NCI-H345 treated with DMSO at 0.1 percent for 48 hours (cell line): ENCODE measurements around the gene DCP2.
"Not testable (repeated sequence)": the region's sequence is repeated elsewhere in the genome, so short reads cannot be mapped to it uniquely, and the experiment has no call there.

Source experiments
- DNase-seq: peaks from one replicate; lab custom pipeline; 2025; ENCODE audit not compliant: unreplicated experiment; lab: John Stamatoyannopoulos, UW

Gene DCP2

DNA sequence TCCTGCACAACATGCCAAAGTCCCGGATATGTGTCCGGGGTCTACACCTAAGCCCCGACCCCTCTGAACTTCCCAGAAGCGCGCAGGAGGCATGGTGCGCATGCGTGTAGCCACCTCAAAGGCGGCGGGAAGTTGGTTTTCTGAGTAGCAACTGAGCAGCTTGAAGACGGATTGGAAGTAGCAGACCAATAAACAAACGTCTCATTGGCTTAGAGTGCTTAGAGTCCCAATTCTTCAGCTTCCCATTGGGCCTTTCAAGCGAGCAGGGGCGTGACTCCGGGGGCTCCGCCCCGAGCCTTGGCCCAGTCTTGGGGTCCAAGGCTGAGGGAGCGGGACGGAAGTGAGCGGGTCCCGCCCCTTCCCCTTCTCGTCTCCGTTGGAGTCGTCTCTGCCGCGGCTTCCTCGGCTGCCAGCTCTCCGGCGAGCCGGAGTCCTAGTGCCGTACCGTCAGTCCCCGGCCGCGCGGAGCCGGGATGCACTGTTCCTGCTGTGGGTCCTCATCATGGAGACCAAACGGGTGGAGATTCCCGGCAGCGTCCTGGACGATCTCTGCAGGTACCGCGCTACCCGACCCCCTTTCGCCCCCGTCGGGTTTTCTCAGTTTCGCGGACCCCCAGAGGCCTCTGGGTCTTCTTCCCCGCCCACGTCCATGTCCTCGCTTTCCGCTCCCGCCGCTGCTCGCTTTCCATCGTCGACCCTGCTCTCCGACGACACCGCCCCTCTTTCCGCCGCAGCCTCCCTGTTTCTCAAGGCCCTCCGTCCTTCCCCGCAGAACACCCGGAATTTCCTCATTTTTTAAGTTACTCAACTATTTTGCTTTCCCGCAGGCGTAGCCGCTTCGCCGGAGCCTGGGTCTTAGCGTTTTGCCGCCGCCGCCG, at the start of gene DCP2:
Gene DCP2, plus strand, starts transcription at position 367 of the 878 bp plus-strand sequence. Its CDS starts 136 bp downstream, at position 503.
- DNase-seq, result peak; percentile 97

DNA sequence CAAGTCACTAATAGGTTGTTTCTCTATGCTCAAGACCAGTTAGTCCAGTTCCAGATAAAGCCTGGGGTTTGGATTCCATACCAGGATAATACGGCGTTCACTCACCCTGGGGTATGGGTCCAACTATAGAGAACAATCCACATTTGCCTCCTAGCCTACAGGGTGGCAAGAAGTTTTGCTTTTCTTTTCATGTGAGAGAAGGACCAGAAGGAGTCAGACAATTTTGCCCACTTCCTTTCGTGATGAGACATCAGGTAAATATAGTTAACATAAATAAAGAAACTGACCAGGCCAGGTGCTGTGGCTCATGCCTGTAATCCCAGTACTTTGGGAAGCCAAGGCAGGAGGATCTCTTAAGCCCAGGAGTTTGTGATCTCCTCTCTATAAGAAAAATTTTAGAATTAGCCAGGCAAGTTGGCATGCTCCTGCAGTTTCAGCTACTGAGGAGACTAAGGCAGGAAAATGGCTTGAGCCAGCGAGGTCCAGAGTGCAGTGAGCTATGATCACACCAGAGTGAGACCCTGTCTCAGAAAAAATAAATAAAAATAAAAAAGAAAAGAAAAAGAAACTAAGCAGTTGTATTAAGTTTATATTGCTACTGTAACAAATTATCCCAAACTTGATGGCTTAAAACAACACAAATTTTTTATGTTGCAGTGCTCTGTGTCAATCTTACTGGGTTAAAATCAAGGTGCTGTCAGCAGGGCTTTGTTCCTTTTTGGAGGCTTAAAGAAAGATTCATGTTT, 47.1 kb upstream of the DCP2 start:
- DNase-seq, result no peak

- DNase-seq, result no peak
These were observed 46.6 kb upstream of the DCP2 start for GRCh38 chr5:112930082-112930344.

- DNase-seq, result no peak
These were observed 45.1 kb upstream of the DCP2 start for GRCh38 chr5:112931473-112931872.

GRCh38 chr5:112933105-112933504, 43.5 kb upstream of the DCP2 start:
- DNase-seq, result no peak

- no peak for DNase-seq
These were observed 42.8 kb upstream of the DCP2 start for GRCh38 chr5:112933651-112934365.

DNA sequence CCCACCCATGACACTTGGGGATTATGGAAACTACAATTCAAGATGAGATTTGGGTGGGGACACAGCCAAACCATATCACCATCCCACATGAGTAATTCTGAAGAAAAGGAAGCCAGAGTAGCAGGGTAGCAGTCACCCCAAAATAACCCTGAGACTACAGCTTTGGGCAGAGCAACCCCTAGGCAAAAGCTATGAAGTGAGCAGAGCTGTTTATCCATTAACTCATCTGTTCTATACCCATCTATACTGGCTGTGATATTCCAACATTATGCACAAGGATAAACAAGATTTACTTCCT, 42.3 kb upstream of the DCP2 start:
- no peak for DNase-seq

- no peak for DNase-seq
These were observed 40.9 kb upstream of the DCP2 start for GRCh38 chr5:112935675-112936074.

- no peak for DNase-seq
These were observed 38.3 kb upstream of the DCP2 start for GRCh38 chr5:112938286-112938685.

- DNase-seq, result no peak
These were observed 35.9 kb upstream of the DCP2 start for GRCh38 chr5:112940670-112941069.

- DNase-seq, result no peak
These were observed 28.1 kb upstream of the DCP2 start for GRCh38 chr5:112948458-112948857.

GRCh38 chr5:112951124-112951702, 25.4 kb upstream of the DCP2 start:
- DNase-seq, result no peak

GRCh38 chr5:112956606-112957005, 20.0 kb upstream of the DCP2 start:
- no peak for DNase-seq

DNA sequence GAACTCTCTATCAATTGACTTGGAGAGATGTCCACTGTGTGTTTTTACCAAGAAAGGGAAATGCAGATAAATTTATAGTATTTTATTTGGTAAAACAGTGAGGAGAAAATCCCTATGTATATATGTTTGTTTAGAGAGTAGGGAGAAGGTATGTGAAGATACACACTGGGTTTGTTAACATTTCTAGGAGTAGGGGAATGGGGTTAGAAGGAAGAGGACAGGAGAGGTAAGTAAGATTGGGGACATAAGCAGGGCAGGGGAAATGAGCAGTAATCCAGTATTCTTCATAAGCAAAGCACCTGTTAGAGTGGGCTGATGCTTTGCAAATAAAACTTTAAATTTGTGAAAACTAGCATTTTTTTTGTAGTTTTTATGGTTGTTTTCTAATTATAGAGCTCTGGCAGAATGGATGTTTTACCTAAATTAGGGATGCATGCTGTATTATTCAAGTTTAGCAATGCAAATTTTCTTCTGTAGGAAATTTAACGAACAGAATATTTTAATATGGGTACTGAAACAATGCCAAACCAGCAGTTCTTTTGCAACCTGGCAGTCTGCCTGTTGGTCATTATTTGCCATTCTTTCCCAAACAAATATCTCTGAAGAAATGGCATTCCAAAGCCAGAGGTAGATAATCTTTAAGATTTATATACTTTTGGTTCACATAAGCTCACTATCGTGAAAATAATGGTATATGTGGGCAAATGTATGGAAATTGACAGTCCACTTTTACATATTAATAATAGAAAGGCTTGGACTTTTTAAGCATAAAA, 19.4 kb upstream of the DCP2 start:
- DNase-seq, result no peak

GRCh38 chr5:112958093-112959088, 18.2 kb upstream of the DCP2 start:
- DNase-seq, result no peak

GRCh38 chr5:112959872-112960271, 16.7 kb upstream of the DCP2 start:
- DNase-seq, result not testable (repeated sequence)

DNA sequence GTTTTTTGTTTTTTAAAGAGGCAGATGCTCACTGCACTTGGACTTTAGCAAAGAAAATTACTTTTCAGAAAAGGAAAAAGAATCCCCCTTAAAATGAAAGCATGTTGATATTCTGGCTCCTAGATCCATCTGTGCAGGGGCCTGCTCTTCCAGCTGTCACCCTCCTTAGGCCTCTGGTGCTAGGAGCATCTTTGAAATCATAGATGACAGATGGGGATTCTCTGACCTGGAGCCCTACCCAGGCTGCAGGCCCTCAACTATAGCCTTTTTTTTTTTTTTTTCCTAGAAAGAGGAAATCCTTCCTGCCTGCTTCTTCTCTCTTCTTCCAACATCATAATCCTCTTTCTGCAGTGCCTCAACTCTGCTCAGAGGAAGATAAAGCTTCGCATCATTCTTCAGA, 16.3 kb upstream of the DCP2 start:
- no peak for DNase-seq

- DNase-seq, result no peak
These were observed 15.6 kb upstream of the DCP2 start for GRCh38 chr5:112960863-112961504.

DNA sequence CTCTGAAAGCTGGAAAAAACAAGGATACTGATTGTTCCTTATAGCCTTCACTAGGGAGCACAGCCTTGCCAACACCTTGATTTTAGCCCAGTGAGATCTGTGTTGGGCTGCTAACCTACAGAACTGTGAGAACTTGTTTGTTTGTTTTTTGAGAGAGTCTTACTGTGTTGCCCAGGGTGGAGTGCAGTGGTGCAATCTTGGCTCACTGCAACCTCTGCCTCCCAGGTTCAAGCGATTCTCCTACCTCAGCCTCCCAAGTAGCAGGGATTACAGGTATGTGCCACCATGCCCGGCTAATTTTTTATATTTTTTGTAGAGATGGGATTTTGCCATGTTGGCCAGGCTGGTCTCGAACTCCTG, 13.2 kb upstream of the DCP2 start:
- DNase-seq, result not testable (repeated sequence)
